GM18526 (cell line): ENCODE results near the gene HDAC5.

ENCODE experiments used
- POLR2A ChIP-seq: IDR thresholded peaks from 3 replicates; pipeline ENCODE4 v1.6.1; 2011; ENCODE audit not compliant: insufficient read length; ENCODE audit errors: extremely low read depth

Gene HDAC5

GRCh38 chr17:44123356-44124117, at the start of gene HDAC5:
HDAC5 (minus strand) TSS chr17:44123641; CDS start chr17:44117515, 6,126 bp downstream.
- peak; percentile 55 for TF ChIP-seq POLR2A

- no peak for TF ChIP-seq POLR2A
These were observed 48.6 kb upstream of the HDAC5 start for GRCh38 chr17:44171931-44172455.

- no peak for TF ChIP-seq POLR2A
These were observed 47.2 kb upstream of the HDAC5 start, which contains the start of gene ASB16 for GRCh38 chr17:44170499-44171201. ASB16 (plus strand) TSS chr17:44170704; CDS start chr17:44170790, 86 bp downstream.

- no peak for TF ChIP-seq POLR2A
These were observed 46.7 kb upstream of the HDAC5 start for GRCh38 chr17:44170135-44170498.

- TF ChIP-seq POLR2A = no peak
These were observed 43.9 kb upstream of the HDAC5 start for GRCh38 chr17:44167181-44167861.

GRCh38 chr17:44164476-44164875, 41.0 kb upstream of the HDAC5 start:
- no peak for TF ChIP-seq POLR2A

- no peak for TF ChIP-seq POLR2A
These were observed 36.2 kb upstream of the HDAC5 start for GRCh38 chr17:44159519-44160210.

- no peak for TF ChIP-seq POLR2A
These were observed 32.0 kb upstream of the HDAC5 start for GRCh38 chr17:44155488-44155887.

GRCh38 chr17:44152875-44153274, 29.4 kb upstream of the HDAC5 start:
- TF ChIP-seq POLR2A = no peak

- TF ChIP-seq POLR2A = no peak
These were observed 26.4 kb upstream of the HDAC5 start for GRCh38 chr17:44149750-44150329.

- no peak for TF ChIP-seq POLR2A
These were observed 24.4 kb upstream of the HDAC5 start for GRCh38 chr17:44147812-44148211.

GRCh38 chr17:44146375-44147346, 23.2 kb upstream of the HDAC5 start:
- no peak for TF ChIP-seq POLR2A

- TF ChIP-seq POLR2A = no peak
These were observed 21.7 kb upstream of the HDAC5 start for GRCh38 chr17:44144966-44145739.
